Measurements from ENCODE around the gene ADCYAP1R1.

Gene ADCYAP1R1

GRCh38 chr7:31092606-31093005 lies 40.5 kb downstream of the ADCYAP1R1 start:
- no peak for DNase-seq

DNA sequence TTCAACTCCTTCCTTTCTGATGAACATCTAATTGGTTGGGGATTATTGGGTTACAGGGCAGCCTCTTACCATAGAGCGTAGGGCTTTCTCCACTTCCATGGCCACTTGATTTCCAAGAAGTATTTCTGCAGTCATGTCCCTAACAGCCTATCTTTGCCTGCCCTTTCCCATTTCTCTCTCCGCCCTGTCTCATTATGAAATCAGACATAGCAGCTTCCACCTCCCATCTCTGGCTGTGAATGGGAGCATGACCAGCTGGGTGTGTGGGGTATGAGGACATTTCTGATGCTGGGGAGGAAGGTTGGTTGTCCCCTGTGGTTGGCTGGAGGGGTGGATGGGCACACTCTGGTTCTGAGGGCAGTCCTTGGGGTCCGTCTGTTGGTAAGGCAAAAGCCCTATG lies 41.2 kb downstream of the ADCYAP1R1 start:
- DNase-seq, result no peak

GRCh38 chr7:31094271-31094670 lies 42.2 kb downstream of the ADCYAP1R1 start:
- no peak for DNase-seq

DNA sequence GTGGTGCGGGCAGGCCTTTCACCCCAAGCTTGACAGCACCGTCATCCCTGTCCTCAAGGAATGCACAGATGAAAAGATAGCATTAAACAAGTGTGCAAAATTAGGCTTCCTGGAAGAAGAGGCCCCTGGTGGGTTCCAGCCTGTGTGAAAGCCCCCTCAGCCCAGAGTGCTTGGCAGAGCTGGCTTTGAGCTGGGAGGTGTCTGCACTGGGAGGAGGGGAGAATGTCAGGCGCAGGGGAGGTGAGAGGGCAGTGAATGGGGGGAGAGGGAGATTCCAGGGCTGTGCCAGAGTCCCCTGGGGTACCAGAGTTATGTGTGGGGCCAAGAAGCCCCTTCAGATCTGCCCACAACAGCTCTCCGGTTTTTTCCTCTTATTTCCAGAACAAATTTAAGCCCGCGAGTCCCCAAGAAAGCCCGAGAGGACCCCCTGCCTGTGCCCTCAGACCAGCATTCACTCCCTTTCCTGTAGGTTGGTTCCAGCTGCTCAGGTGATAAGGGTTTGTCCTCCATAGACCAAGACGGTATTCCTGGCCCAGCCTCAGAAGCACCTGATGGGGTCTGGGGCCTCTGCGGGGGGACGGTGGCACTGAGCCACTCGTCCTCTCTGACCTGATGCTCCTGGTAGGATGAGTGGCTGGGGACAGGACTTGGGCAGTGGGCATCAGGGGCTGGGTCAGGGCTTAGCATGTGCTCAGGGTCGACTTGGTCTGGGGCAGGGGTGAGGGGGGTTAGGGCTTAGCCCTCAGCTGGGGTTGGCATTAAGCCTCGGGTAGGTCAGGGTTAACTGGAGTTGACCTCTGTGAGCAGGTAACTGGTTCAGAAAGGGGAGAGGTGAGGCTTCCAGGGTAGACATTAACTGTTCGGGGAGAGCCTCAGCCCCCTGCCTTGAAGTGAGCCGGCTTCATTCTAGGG lies 43.4 kb downstream of the ADCYAP1R1 start:
- DNase-seq, result no peak

- DNase-seq, result no peak
These were observed 44.2 kb downstream of the ADCYAP1R1 start for GRCh38 chr7:31096198-31096876.

GRCh38 chr7:31096877-31097258 lies 44.8 kb downstream of the ADCYAP1R1 start:
- no peak for DNase-seq

- DNase-seq, result no peak
These were observed 46.7 kb downstream of the ADCYAP1R1 start for GRCh38 chr7:31098642-31099360.

DNA sequence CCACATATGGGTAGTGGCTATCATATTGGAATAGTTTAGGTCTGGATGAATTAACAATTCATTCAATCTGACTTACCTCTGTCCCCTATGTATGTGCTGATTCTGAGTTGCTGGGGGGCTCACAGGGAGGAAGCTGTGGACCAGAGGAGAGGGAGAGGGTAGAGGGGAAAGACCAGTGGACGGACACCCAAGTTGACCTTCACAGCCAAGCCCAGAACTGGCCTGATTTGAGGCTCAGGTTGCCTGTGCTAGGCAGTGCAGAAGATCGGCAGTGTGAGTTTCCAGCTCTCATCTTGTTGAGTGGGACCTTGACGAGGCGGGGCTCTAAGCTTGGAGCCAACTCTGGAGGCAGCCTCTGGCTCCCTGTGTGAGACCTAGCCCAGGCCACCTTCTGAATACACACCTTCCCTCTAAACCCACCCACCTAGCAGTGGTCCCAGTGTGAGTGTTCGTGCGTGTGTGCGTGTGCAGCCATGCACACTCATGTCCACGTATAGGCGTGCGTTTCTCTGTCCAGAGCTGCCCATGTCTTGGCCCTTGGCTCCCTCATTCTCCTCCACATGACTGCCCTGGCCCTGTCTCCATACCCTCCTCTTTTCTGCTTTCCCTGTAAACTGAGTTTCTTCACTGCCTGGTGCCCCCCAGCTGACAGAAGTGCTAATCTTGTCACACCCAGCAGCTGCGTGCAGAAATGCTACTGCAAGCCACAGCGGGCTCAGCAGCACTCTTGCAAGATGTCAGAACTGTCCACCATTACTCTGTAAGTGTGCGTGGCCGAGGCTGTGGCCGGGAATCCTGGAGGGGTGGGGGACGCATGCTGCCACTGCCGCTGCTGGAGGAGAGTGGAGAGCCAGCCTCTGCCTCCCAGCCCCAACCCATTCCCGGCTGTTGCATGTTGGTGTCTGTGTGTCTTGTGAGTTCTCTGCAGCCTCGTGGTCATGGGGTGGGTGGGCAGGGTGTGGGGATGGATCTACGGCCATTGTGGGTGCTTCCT lies 47.6 kb downstream of the ADCYAP1R1 start:
- no peak for DNase-seq

DNA sequence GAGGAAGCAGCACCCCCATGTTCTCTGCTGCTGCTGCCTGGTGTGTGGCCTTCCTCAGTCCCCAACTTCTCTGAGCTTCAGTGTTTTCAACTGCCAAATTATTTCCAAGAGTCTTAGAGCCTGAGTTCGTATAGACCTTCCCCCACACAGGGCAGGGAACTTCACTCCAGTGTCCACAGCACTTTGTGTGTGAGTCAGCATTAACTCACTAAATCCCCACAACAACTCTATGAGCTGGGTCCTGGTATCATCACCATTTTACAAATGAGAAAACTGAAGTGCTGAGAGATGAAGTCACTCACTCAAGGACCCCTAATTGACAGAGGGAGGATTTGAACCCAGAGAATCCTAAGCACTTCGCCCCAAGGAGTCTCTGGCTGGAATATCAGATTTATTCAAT lies 48.3 kb downstream of the ADCYAP1R1 start:
- no peak for DNase-seq

GRCh38 chr7:31100871-31101270 lies 48.8 kb downstream of the ADCYAP1R1 start:
- DNase-seq, result no peak

DNA sequence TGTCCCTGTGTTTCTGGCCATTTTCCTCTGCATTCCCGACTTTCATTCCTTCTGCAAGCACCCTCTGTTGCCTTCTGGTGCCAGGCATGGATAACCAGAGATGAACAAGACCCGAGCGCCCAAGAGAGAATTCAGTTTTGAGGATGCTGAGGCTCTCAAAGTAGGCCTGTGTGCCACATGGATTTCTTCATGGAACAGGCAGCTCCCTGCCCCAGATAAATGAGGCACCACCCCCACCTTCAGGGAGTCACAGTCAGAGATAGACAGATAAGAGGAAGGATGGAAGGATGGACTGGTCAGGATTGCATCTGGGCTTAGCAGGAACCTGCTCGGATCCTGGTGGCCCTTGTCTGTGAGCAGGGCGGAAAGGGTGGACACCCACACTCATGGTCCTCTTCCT lies 49.4 kb downstream of the ADCYAP1R1 start:
- DNase-seq, result no peak

DNA sequence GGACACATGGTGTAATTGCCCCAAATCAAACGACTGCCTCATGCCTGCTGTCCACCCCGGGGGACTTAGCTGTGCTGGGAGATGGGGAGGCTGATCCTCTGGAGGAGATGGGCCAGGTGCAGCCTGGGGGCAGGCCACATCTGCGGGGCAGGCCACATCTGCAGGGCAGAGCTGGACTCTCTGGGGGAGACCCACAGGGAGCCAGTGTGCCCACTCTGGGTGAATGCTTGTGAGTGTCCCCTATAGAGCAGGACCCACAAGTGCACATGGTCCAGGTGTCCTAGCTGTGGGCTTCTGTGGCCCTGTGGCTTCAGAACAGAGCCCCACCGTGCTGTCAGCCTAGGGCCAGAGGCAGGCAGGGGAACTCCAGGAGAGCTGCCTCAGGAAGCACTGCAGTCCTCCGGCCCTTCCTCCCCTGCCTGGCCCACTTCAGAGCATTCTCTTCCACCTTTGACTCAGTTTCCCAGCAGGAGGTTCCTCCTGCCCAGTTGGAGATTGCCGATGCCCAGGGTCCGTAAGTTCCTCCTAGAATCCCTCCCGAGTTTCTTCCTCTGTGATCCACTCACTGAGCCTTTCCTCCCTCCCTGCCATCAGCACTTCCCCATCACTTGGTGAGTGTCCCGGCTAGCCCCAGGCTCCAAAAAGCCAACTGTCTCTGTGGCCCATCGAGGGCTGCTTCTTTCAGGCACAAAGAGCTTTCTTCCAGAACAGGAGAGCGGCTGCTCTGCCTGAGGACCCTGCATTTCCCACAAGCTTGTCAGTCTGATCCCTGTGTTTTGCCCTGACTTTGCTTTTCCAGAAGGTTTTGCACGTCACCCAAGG lies 50.3 kb downstream of the ADCYAP1R1 start:
- no peak for DNase-seq

GRCh38 chr7:31102973-31103850 lies 51.1 kb downstream of the ADCYAP1R1 start:
- no peak for DNase-seq

GRCh38 chr7:31104361-31105255 lies 52.5 kb downstream of the ADCYAP1R1 start:
- DNase-seq, result no peak

GRCh38 chr7:31105256-31105950 lies 53.3 kb downstream of the ADCYAP1R1 start:
- no peak for DNase-seq

DNA sequence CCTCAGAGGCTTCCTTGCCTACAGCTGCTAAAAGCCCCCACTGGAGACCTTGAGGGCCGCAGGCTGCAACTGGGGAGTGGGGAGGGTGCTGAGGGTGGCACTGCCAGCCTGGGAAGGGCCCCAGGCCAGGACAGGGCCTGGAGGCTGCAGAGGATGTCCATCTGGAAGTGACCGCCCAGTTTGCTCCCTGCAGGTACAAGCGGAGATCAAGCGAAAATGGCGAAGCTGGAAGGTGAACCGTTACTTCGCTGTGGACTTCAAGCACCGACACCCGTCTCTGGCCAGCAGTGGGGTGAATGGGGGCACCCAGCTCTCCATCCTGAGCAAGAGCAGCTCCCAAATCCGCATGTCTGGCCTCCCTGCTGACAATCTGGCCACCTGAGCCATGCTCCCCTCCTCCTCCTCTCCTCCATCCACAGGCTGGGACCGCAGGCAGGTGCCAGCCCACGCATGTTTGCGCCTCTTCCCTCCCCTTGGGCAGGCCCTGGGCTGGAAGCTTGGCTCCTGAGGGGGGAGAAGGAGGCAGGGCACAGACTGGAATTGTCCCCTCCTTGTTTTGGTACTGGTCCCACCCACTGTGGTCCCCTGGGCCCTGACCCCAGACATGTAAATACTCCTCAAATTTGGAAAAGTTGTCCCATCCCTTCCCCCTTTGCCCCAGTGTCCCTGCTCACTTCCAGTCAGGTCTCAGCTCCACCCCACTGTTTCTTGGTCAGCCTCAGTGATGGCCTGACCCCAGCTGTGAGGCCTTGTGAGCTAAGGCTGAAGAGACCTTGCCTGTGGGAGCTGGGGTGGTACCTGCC lies 54.4 kb downstream of the ADCYAP1R1 start:
- no peak for DNase-seq
